KMS-11 (cell line): ENCODE results near the gene MEGF10.

Experiments
- H2AFZ ChIP-seq: fragments of 200-600 bp; sonication (generic); 2 replicates; pipeline ENCODE4 v1.6.1; 2016; ENCODE audit warnings: antibody characterized with exemption, mixed run types, low read depth
- H3K27ac ChIP-seq: fragments of 200-600 bp; sonication (generic); 2 replicates; pipeline ENCODE4 v1.6.1; 2016; ENCODE audit warnings: mild to moderate bottlenecking, mixed run types
- H3K27me3 ChIP-seq: fragments of 200-600 bp; sonication (generic); 2 replicates; pipeline ENCODE4 v1.6.1; 2017; ENCODE audit warnings: mild to moderate bottlenecking, low read depth, mixed run types, moderate library complexity; ENCODE audit not compliant: insufficient read depth
- H3K36me3 ChIP-seq: fragments of 200-600 bp; sonication (generic); 2 replicates; pipeline ENCODE4 v1.6.1; 2017; ENCODE audit warnings: mild to moderate bottlenecking, mixed run types; ENCODE audit not compliant: insufficient read depth
- H3K4me1 ChIP-seq: fragments of 200-600 bp; sonication (generic); 2 replicates; pipeline ENCODE4 v1.6.1; 2016; ENCODE audit warnings: mild to moderate bottlenecking, low read depth, mixed run types; ENCODE audit not compliant: poor library complexity, severe bottlenecking
- H3K4me2 ChIP-seq: fragments of 200-600 bp; sonication (generic); 2 replicates; pipeline ENCODE4 v1.7.0; 2016; ENCODE audit warnings: mild to moderate bottlenecking, mixed run types
- H3K4me3 ChIP-seq: fragments of 200-600 bp; sonication (generic); IDR thresholded peaks from 2 replicates; pipeline ENCODE4 v1.6.1; 2017; ENCODE audit warnings: low read depth, low read length, mixed read lengths; ENCODE audit not compliant: insufficient read depth
- H3K79me2 ChIP-seq: fragments of 200-600 bp; sonication (generic); 2 replicates; pipeline ENCODE4 v1.6.1; 2016; ENCODE audit warnings: low read depth, mixed run types; ENCODE audit not compliant: insufficient read depth
- H3K9ac ChIP-seq: fragments of 200-600 bp; sonication (generic); 2 replicates; pipeline ENCODE4 v1.6.1; 2016; ENCODE audit warnings: mild to moderate bottlenecking, mixed run types
- H4K20me1 ChIP-seq: fragments of 200-600 bp; sonication (generic); 2 replicates; pipeline ENCODE4 v1.6.1; 2016; ENCODE audit warnings: mild to moderate bottlenecking, mixed run types; ENCODE audit not compliant: insufficient read depth
- TF ChIP-seq, protein P1 (sequence below): fragments of 200-600 bp; sonication (generic); conservative IDR thresholded peaks from 2 replicates; pipeline ENCODE4 v1.6.1; 2017; ENCODE audit warnings: low read depth, mild to moderate bottlenecking, antibody characterized with exemption, low read length, moderate library complexity, mixed read lengths

The MEGF10 gene

DNA sequence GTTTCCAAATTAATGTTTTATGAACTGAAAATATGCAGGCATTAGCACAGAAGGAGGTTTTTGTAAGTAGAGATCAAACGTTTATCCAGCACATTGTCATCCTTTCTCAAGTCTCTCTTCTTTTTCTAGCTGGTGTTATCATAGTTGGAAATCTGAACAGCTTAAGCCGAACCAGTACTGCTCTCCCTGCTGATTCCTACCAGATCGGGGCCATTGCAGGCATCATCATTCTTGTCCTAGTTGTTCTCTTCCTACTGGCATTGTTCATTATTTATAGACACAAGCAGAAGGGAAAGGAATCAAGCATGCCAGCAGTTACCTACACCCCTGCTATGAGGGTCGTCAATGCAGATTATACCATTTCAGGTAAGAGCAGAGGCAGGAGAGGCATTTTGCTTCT lies 154.7 kb downstream of the MEGF10 start:
- Histone ChIP-seq H3K4me1 (no peaks in the 10 kb centered on the region), H2AFZ (no peak overlapping the region), H3K4me2 (no peak overlapping the region), H3K79me2 (no peaks in the 10 kb centered on the region), H4K20me1 (no peaks in the 10 kb centered on the region), H3K9ac (no peak overlapping the region), H3K27me3 (no peaks in the 10 kb centered on the region), H3K27ac (no peak overlapping the region), H3K4me3 (no peak overlapping the region), H3K36me3 (no peaks in the 10 kb centered on the region)
- TF ChIP-seq, protein P1, sequence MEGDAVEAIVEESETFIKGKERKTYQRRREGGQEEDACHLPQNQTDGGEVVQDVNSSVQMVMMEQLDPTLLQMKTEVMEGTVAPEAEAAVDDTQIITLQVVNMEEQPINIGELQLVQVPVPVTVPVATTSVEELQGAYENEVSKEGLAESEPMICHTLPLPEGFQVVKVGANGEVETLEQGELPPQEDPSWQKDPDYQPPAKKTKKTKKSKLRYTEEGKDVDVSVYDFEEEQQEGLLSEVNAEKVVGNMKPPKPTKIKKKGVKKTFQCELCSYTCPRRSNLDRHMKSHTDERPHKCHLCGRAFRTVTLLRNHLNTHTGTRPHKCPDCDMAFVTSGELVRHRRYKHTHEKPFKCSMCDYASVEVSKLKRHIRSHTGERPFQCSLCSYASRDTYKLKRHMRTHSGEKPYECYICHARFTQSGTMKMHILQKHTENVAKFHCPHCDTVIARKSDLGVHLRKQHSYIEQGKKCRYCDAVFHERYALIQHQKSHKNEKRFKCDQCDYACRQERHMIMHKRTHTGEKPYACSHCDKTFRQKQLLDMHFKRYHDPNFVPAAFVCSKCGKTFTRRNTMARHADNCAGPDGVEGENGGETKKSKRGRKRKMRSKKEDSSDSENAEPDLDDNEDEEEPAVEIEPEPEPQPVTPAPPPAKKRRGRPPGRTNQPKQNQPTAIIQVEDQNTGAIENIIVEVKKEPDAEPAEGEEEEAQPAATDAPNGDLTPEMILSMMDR: no peak

DNA sequence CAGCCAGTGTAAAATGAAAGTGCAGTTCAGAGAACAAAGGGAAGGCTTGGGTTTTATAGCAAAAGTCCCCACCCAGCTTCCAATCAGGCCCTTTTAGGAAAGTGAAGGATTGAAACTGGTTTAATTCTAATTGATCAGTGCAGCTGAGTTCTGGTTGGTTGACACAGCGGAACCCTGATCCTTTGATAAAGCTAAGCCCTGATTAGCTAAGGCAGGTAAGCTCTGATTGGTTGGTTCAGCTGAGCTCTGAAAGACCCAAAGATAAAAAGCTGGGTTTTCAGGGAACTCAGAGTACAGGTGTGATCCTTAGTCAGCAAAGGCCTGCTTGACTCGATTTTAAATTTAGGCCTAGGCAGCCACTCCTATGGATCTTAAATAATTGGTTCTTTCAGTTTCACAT lies 156.0 kb downstream of the MEGF10 start:
- H3K4me1 ChIP-seq: no peaks in the 10 kb centered on the region
- no peaks in the 10 kb centered on the region for H3K27me3 ChIP-seq
- TF ChIP-seq, protein P1: no peak
- H2AFZ ChIP-seq: no peak overlapping the region
- H3K36me3 ChIP-seq: no peaks in the 10 kb centered on the region
- no peak overlapping the region for H3K4me3 ChIP-seq
- H3K4me2 ChIP-seq: no peak overlapping the region
- H3K79me2 ChIP-seq: no peaks in the 10 kb centered on the region
- no peaks in the 10 kb centered on the region for H4K20me1 ChIP-seq
- H3K9ac ChIP-seq: no peak overlapping the region
- no peak overlapping the region for H3K27ac ChIP-seq

DNA sequence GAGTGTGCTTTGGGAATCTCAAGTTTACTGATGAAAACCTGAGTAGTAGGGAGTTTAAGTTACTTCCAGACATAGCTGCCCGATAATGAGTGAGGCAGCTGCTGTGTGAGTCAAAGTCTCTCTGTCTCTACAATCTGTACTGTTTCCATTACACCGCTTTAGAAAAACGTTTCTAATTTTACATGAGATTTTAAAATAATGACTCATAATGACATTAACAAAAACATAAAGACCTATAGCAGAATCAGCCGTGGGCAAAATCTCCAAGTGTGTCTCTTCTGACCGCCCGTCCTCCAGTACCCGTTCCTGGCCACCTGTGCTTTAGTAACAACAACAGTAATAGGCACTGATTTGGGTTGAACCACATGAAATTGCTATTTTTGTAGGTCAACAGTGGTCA lies 157.2 kb downstream of the MEGF10 start:
- Histone ChIP-seq H3K36me3 (no peaks in the 10 kb centered on the region), H3K27ac (no peak overlapping the region), H3K9ac (no peak overlapping the region), H3K4me3 (no peak overlapping the region), H3K79me2 (no peaks in the 10 kb centered on the region), H3K27me3 (no peaks in the 10 kb centered on the region), H4K20me1 (no peaks in the 10 kb centered on the region), H3K4me2 (no peak overlapping the region), H3K4me1 (no peaks in the 10 kb centered on the region), H2AFZ (no peak overlapping the region)
- TF ChIP-seq, protein P1: no peak

DNA sequence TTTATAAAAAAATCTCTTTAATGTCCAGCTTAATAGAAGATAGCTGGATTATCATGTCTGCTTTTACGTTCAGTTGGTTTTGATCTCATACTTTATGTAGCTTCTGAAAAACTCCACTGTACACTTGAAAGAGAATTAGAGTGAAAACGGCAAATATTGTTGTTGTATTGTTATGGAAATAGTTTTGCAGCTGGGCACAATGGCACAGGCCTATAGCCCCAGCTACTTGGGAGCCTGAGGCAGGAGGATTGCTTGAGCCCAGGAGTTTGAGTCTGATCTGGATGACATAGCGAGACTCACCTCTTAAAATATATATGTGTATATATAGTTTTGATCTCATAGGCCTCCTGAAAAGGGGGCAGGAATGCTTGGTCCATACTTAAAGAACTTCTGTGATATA lies 159.4 kb downstream of the MEGF10 start:
- Histone ChIP-seq H3K4me3 (no peak overlapping the region), H3K36me3 (no peaks in the 10 kb centered on the region), H3K4me2 (no peak overlapping the region), H4K20me1 (no peaks in the 10 kb centered on the region), H3K79me2 (no peaks in the 10 kb centered on the region), H2AFZ (no peak overlapping the region), H3K9ac (no peak overlapping the region), H3K27ac (no peak overlapping the region), H3K27me3 (no peaks in the 10 kb centered on the region), H3K4me1 (no peaks in the 10 kb centered on the region)
- TF ChIP-seq, protein P1: no peak

DNA sequence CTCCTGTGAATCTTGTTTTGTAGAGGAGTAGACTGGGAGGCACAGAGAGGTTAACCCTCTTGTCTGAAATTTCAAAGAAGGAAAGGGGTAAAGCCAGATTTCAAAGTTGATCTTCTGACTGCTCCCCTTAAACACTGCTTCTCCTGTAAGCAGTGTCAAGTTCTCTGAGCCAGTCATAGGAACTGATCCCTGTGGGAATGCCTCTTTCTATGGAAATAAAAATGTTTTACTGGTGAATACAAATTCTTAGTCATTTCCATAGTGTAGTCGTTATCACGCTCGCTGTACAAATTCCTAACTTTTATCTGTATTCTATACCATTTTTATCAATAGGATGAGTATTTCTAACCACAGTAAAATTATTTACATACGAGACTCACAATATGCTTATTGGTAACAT lies 160.5 kb downstream of the MEGF10 start:
- H3K27ac ChIP-seq: no peak overlapping the region
- no peak overlapping the region for H3K9ac ChIP-seq
- no peak overlapping the region for H3K4me2 ChIP-seq
- H3K4me1 ChIP-seq: no peaks in the 10 kb centered on the region
- H3K27me3 ChIP-seq: no peaks in the 10 kb centered on the region
- H3K79me2 ChIP-seq: no peaks in the 10 kb centered on the region
- no peak overlapping the region for H3K4me3 ChIP-seq
- H2AFZ ChIP-seq: no peak overlapping the region
- TF ChIP-seq, protein P1: no peak
- H4K20me1 ChIP-seq: no peaks in the 10 kb centered on the region
- no peaks in the 10 kb centered on the region for H3K36me3 ChIP-seq
